DND-41 (cell line): ENCODE measurements around the gene CMTM2.

Experiments used
- CTCF ChIP-seq: IDR thresholded peaks from 2 replicates; pipeline ENCODE4 v1.5.1; 2012; ENCODE audit warnings: borderline replicate concordance, low read length, moderate library complexity, mild to moderate bottlenecking; ENCODE audit not compliant: poor library complexity, severe bottlenecking; ENCODE audit errors: extremely low read depth
- EZH2 ChIP-seq: IDR thresholded peaks from 3 replicates; pipeline ENCODE4 v1.6.1; 2012; ENCODE audit warnings: borderline replicate concordance, low read depth, mild to moderate bottlenecking, moderate library complexity, low read length, inconsistent platforms; ENCODE audit not compliant: severe bottlenecking

- TF ChIP-seq EZH2 (no peak), CTCF (no peak)
Measured at GRCh38 chr16:66621973-66622372, 42.7 kb downstream of the CMTM2 start.
